ENCODE results near the gene CALD1.

The CALD1 gene

GRCh38 chr7:134870156-134870555 is 90.7 kb downstream of the CALD1 start:
- no peaks in the 10 kb centered on the region for H3K27me3 ChIP-seq (ENCODE audit: control insufficient read depth, insufficient read depth, low read length, poor library complexity, severe bottlenecking)
- no peak overlapping the region for H3K4me3 ChIP-seq (ENCODE audit: insufficient read depth, low read depth, low read length)
- H3K36me3 ChIP-seq (ENCODE audit: control insufficient read depth, insufficient read depth, low read length): no peaks in the 10 kb centered on the region
- no peak overlapping the region for H3K27ac ChIP-seq (ENCODE audit: insufficient read depth, low read depth, low read length, poor library complexity, severe bottlenecking)
- WGBS, 2 experiments: 88 to 95% methylated on average over 5 of the region's 5 CpGs
- peaks cover 2% of the 10 kb centered on the region for H3K4me1 ChIP-seq (ENCODE audit: control insufficient read depth, insufficient read depth, low read length)
- H3K9me3 ChIP-seq (ENCODE audit: control insufficient read depth, low read length): no peaks in the 10 kb centered on the region

DNA sequence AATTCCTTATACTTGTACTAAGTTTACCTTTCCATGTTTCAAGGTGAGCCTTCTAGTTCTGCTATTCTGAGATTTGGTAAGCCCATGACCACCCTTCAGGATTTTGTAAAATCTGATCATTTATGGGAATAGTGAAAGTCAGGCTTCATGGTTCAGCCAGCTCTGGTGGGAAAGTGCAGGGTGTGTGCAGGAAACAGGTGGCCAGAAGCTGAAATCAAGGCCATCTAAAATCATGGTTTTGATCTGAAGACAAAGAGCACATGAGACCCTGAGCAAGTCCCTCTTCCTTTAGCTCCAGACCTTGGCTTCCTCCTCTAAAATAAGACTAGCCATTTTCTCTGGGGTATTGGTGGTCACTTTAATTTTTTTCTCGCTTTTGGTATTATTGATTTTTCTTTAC is 91.3 kb downstream of the CALD1 start:
- Histone ChIP-seq H3K27ac (ENCODE audit: insufficient read depth, low read depth, low read length, poor library complexity, severe bottlenecking) (no peak overlapping the region), H3K36me3 (ENCODE audit: control insufficient read depth, insufficient read depth, low read length) (no peaks in the 10 kb centered on the region), H3K9me3 (ENCODE audit: control insufficient read depth, low read length) (no peaks in the 10 kb centered on the region), H3K4me1 (ENCODE audit: control insufficient read depth, insufficient read depth, low read length) (no peaks in the 10 kb centered on the region), H3K27me3 (ENCODE audit: control insufficient read depth, insufficient read depth, low read length, poor library complexity, severe bottlenecking) (no peaks in the 10 kb centered on the region), H3K4me3 (ENCODE audit: insufficient read depth, low read depth, low read length) (no peak overlapping the region)
- WGBS, 2 experiments: no CpG with 5 or more reads among the region's 1 CpG

- no peaks in the 10 kb centered on the region for H3K9me3 ChIP-seq (ENCODE audit: control insufficient read depth, low read length)
- H3K4me1 ChIP-seq (ENCODE audit: control insufficient read depth, insufficient read depth, low read length): no peaks in the 10 kb centered on the region
- 96 to 99% methylated on average over 6 of the region's 6 CpGs for WGBS, 2 experiments
- no peak overlapping the region for H3K4me3 ChIP-seq (ENCODE audit: insufficient read depth, low read depth, low read length)
- no peak overlapping the region for H3K27ac ChIP-seq (ENCODE audit: insufficient read depth, low read depth, low read length, poor library complexity, severe bottlenecking)
- no peaks in the 10 kb centered on the region for H3K27me3 ChIP-seq (ENCODE audit: control insufficient read depth, insufficient read depth, low read length, poor library complexity, severe bottlenecking)
- H3K36me3 ChIP-seq (ENCODE audit: control insufficient read depth, insufficient read depth, low read length): no peaks in the 10 kb centered on the region
Observed at GRCh38 chr7:134873253-134873652, 93.8 kb downstream of the CALD1 start.

- Histone ChIP-seq H3K4me3 (ENCODE audit: insufficient read depth, low read depth, low read length) (no peak overlapping the region), H3K9me3 (ENCODE audit: control insufficient read depth, low read length) (no peaks in the 10 kb centered on the region), H3K4me1 (ENCODE audit: control insufficient read depth, insufficient read depth, low read length) (no peaks in the 10 kb centered on the region), H3K36me3 (ENCODE audit: control insufficient read depth, insufficient read depth, low read length) (no peaks in the 10 kb centered on the region), H3K27ac (ENCODE audit: insufficient read depth, low read depth, low read length, poor library complexity, severe bottlenecking) (no peak overlapping the region), H3K27me3 (ENCODE audit: control insufficient read depth, insufficient read depth, low read length, poor library complexity, severe bottlenecking) (no peaks in the 10 kb centered on the region)
- 96 to 97% methylated on average over 5 of the region's 5 CpGs for WGBS, 2 experiments
Observed at GRCh38 chr7:134874407-134874806, 95.0 kb downstream of the CALD1 start.

DNA sequence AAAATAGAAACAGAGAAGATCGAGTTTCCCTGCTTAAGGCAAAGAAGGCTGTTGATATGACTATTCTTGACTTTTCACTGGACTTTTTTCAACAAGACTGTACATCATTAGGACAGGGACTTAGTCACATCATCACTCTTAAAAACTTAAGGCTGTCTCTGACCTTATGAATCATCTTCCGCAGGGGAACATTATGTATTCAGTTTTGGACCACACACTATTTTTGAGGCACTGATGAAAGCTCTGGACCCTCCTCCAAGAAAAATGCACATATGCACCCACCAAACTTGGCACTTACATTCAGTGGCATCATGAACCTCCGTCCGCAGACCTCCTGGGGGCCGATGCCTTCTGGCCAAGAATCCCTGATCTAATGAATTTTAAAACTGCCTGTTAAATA is 96.4 kb downstream of the CALD1 start:
- H3K4me3 ChIP-seq (ENCODE audit: insufficient read depth, low read depth, low read length): no peak overlapping the region
- H3K9me3 ChIP-seq (ENCODE audit: control insufficient read depth, low read length): no peaks in the 10 kb centered on the region
- WGBS, 2 experiments: 92% methylated on average over 5 of the region's 5 CpGs
- no peaks in the 10 kb centered on the region for H3K36me3 ChIP-seq (ENCODE audit: control insufficient read depth, insufficient read depth, low read length)
- no peak overlapping the region for H3K27ac ChIP-seq (ENCODE audit: insufficient read depth, low read depth, low read length, poor library complexity, severe bottlenecking)
- H3K27me3 ChIP-seq (ENCODE audit: control insufficient read depth, insufficient read depth, low read length, poor library complexity, severe bottlenecking): no peaks in the 10 kb centered on the region
- no peaks in the 10 kb centered on the region for H3K4me1 ChIP-seq (ENCODE audit: control insufficient read depth, insufficient read depth, low read length)

DNA sequence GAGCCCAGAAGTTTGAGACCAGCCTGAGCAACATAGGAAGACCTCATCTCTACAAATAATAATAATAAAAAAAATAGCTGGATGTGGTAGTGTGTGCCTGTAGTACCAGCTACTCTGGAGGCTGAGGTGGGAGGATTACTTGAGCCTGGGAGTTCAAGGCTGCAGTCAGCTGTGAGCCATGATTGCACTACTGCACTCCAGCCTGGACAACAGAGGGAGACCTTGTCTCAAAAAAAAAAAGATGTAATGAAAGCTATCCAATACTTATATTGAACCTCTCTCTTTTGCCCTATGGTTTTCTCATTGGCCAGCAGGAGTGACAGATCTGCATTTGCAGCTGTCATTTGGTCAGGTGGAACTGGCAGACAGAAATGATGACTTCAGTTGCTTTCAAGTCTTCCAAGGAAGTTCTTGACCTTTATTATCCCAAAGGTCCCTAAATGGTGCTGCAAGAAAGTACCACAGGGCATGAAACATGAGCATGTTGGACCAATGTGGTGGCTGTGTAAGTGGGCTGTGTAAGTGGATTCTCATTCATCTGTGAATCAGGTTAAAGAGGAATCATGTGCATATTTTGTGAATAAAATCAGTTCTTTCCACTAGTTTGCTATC is 99.4 kb downstream of the CALD1 start:
- no peaks in the 10 kb centered on the region for H3K4me1 ChIP-seq (ENCODE audit: control insufficient read depth, insufficient read depth, low read length)
- no peaks in the 10 kb centered on the region for H3K27me3 ChIP-seq (ENCODE audit: control insufficient read depth, insufficient read depth, low read length, poor library complexity, severe bottlenecking)
- no peaks in the 10 kb centered on the region for H3K9me3 ChIP-seq (ENCODE audit: control insufficient read depth, low read length)
- no peak overlapping the region for H3K27ac ChIP-seq (ENCODE audit: insufficient read depth, low read depth, low read length, poor library complexity, severe bottlenecking)
- H3K36me3 ChIP-seq (ENCODE audit: control insufficient read depth, insufficient read depth, low read length): no peaks in the 10 kb centered on the region
- H3K4me3 ChIP-seq (ENCODE audit: insufficient read depth, low read depth, low read length): no peak overlapping the region

GRCh38 chr7:134879815-134880475 is 100.5 kb downstream of the CALD1 start:
- 84 to 87% methylated on average over 3 to 4 of the region's 4 CpGs for WGBS, 2 experiments
- Histone ChIP-seq H3K27ac (ENCODE audit: insufficient read depth, low read depth, low read length, poor library complexity, severe bottlenecking) (no peak overlapping the region), H3K4me1 (ENCODE audit: control insufficient read depth, insufficient read depth, low read length) (no peaks in the 10 kb centered on the region), H3K27me3 (ENCODE audit: control insufficient read depth, insufficient read depth, low read length, poor library complexity, severe bottlenecking) (no peaks in the 10 kb centered on the region), H3K36me3 (ENCODE audit: control insufficient read depth, insufficient read depth, low read length) (no peaks in the 10 kb centered on the region), H3K9me3 (ENCODE audit: control insufficient read depth, low read length) (no peaks in the 10 kb centered on the region), H3K4me3 (ENCODE audit: insufficient read depth, low read depth, low read length) (no peak overlapping the region)

DNA sequence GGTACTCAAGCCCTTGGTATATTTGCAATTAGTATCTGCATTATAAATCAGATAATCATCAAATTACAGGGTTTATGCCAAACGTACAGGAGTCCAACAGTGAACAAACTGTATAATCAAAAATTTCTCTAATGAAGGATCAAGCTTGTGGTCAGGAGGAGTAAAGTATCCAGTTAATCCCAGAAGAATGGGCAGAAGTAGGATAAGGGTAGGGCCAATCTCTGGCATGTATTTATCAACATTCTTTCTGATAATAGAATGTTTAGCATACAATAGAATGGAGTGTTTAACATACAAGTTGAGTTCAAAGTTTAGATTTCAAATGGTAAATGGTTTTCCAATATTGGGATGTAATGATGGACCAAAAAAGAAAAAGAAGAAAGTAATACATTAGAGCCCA is 103.0 kb downstream of the CALD1 start:
- H3K4me1 ChIP-seq (ENCODE audit: control insufficient read depth, insufficient read depth, low read length): no peaks in the 10 kb centered on the region
- no peaks in the 10 kb centered on the region for H3K9me3 ChIP-seq (ENCODE audit: control insufficient read depth, low read length)
- H3K27ac ChIP-seq (ENCODE audit: insufficient read depth, low read depth, low read length, poor library complexity, severe bottlenecking): no peak overlapping the region
- no peaks in the 10 kb centered on the region for H3K36me3 ChIP-seq (ENCODE audit: control insufficient read depth, insufficient read depth, low read length)
- no peak overlapping the region for H3K4me3 ChIP-seq (ENCODE audit: insufficient read depth, low read depth, low read length)
- 100% methylated on average over 1 of the region's 1 CpG for WGBS, 2 experiments
- no peaks in the 10 kb centered on the region for H3K27me3 ChIP-seq (ENCODE audit: control insufficient read depth, insufficient read depth, low read length, poor library complexity, severe bottlenecking)

GRCh38 chr7:134885967-134886352 is 106.5 kb downstream of the CALD1 start:
- WGBS, 2 experiments: 95 to 100% methylated on average over 1 of the region's 1 CpG
- Histone ChIP-seq H3K36me3 (ENCODE audit: control insufficient read depth, insufficient read depth, low read length) (no peaks in the 10 kb centered on the region), H3K27ac (ENCODE audit: insufficient read depth, low read depth, low read length, poor library complexity, severe bottlenecking) (no peak overlapping the region), H3K27me3 (ENCODE audit: control insufficient read depth, insufficient read depth, low read length, poor library complexity, severe bottlenecking) (no peaks in the 10 kb centered on the region), H3K4me3 (ENCODE audit: insufficient read depth, low read depth, low read length) (no peak overlapping the region), H3K4me1 (ENCODE audit: control insufficient read depth, insufficient read depth, low read length) (no peaks in the 10 kb centered on the region), H3K9me3 (ENCODE audit: control insufficient read depth, low read length) (no peaks in the 10 kb centered on the region)

DNA sequence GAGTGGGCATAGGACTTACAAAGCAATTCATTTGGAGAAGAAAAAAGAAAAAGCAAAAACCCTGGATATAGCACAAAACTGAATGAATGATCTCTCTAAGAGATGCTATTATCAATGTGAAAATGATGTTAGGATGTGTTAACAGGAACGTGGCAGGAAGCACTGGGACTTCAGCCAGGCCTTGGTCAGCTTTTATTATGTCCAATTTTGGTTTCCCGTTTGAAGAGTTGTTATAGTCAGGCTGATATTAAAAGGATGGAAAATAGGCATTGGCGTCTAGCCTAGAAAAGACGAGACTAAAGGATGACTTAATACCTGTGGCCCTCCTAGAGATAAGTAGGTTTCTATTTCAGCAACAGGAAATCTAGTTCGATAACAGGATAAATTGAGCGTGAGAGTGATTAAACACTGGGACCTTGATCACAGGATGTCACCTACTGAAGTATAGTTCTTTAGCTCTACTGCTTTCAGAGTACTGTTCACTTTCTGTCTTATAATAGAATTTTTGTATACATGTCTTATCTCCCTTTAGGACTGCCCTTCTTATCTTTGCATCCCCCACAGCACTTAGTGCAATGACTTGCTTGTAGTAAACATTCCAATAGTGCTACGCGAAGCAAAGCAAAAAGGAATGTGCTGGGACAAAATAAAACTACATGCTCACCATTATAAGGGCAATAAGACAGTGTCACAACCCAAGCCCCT is 107.1 kb downstream of the CALD1 start:
- Histone ChIP-seq H3K4me3 (ENCODE audit: insufficient read depth, low read depth, low read length) (no peak overlapping the region), H3K36me3 (ENCODE audit: control insufficient read depth, insufficient read depth, low read length) (no peaks in the 10 kb centered on the region), H3K27me3 (ENCODE audit: control insufficient read depth, insufficient read depth, low read length, poor library complexity, severe bottlenecking) (no peaks in the 10 kb centered on the region), H3K27ac (ENCODE audit: insufficient read depth, low read depth, low read length, poor library complexity, severe bottlenecking) (no peak overlapping the region), H3K9me3 (ENCODE audit: control insufficient read depth, low read length) (no peaks in the 10 kb centered on the region), H3K4me1 (ENCODE audit: control insufficient read depth, insufficient read depth, low read length) (no peaks in the 10 kb centered on the region)
- WGBS, 2 experiments: 91 to 95% methylated on average over 8 of the region's 8 CpGs

All from ectodermal cell (in vitro differentiated cells).